ENCODE results near the gene PIGA.

DNA sequence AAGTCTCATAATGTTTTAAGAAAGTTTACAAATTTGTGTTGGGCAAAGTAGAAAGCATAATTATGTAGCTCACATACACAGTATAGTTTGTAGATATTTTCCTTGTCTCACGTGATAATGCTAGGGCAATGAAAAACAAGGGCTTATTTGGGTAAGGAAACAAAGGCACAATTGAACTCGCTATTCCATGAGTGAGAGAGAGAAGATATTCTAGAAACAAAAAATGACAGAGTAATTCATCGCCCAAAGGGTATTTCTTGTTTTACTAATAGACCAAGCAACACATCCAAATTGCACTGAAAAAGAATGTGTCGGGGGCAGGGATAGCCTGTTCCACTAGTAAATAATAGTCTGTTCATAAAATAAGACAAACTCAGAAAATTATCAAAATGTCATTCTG, 16.2 kb downstream of the PIGA start:
- TF ChIP-seq, protein P1, sequence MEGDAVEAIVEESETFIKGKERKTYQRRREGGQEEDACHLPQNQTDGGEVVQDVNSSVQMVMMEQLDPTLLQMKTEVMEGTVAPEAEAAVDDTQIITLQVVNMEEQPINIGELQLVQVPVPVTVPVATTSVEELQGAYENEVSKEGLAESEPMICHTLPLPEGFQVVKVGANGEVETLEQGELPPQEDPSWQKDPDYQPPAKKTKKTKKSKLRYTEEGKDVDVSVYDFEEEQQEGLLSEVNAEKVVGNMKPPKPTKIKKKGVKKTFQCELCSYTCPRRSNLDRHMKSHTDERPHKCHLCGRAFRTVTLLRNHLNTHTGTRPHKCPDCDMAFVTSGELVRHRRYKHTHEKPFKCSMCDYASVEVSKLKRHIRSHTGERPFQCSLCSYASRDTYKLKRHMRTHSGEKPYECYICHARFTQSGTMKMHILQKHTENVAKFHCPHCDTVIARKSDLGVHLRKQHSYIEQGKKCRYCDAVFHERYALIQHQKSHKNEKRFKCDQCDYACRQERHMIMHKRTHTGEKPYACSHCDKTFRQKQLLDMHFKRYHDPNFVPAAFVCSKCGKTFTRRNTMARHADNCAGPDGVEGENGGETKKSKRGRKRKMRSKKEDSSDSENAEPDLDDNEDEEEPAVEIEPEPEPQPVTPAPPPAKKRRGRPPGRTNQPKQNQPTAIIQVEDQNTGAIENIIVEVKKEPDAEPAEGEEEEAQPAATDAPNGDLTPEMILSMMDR (IDR thresholded peaks at IDR 0.05), result no peak
- TF ChIP-seq EP300 (IDR thresholded peaks at IDR 0.05), result no peak
- no peak for TF ChIP-seq POLR2A (IDR thresholded peaks at IDR 0.05)

All from tibial nerve (tissue), 4 donors.